Measurements from ENCODE around the gene AUTS2. TPM values are rescaled to one million over a fixed set of nuclear protein-coding genes. Genes with fewer than 3 reads are reported as not detected.

AUTS2 gene
- total and polyA plus RNA-seq, 2 experiments from 2014 or later = 32.0 to 91.0 TPM

GRCh38 chr7:70217571-70217970 is 619.3 kb downstream of the AUTS2 start:
- Mint-ChIP-seq H3K27me3 (ENCODE audit: insufficient read depth, low read depth, poor library complexity) (peaks cover 2% of the 10 kb centered on the region), H3K27ac (no peak overlapping the region), H3K9me3 (no peaks in the 10 kb centered on the region), H3K36me3 (ENCODE audit: low read depth) (no peaks in the 10 kb centered on the region), H3K4me1 (no peaks in the 10 kb centered on the region), H3K4me3 (no peak overlapping the region)
- Histone ChIP-seq H3K36me3 (ENCODE audit: insufficient read depth) (no peaks in the 10 kb centered on the region), H3K79me2 (replicated peaks; ENCODE audit: insufficient read depth) (no peaks in the 10 kb centered on the region), H3K9me2 (ENCODE audit: insufficient read depth) (no peaks in the 10 kb centered on the region), H4K20me1 (replicated peaks; ENCODE audit: insufficient read depth) (no peaks in the 10 kb centered on the region), H3K27ac (ENCODE audit: low read depth) (no peak overlapping the region), H3K27me3 (ENCODE audit: insufficient read depth) (no peaks in the 10 kb centered on the region), H3K4me1 (ENCODE audit: insufficient read depth) (no peaks in the 10 kb centered on the region), H3K4me3 (no peak overlapping the region), H3F3A (replicated peaks; ENCODE audit: low read depth) (no peaks in the 10 kb centered on the region), H3K4me2 (no peak overlapping the region), H2AFZ (no peak overlapping the region)
- ATAC-seq = no peak
- no peak for DNase-seq (ENCODE audit: low spot score)
- TF ChIP-seq POLR2AphosphoS5 (IDR thresholded peaks at IDR 0.05; ENCODE audit: low read depth) (no peak), EZH2 (IDR thresholded peaks at IDR 0.05; ENCODE audit: low read depth, unreplicated experiment) (no peak), EZH2phosphoT487 (IDR thresholded peaks at IDR 0.05; ENCODE audit: unreplicated experiment) (no peak)

DNA sequence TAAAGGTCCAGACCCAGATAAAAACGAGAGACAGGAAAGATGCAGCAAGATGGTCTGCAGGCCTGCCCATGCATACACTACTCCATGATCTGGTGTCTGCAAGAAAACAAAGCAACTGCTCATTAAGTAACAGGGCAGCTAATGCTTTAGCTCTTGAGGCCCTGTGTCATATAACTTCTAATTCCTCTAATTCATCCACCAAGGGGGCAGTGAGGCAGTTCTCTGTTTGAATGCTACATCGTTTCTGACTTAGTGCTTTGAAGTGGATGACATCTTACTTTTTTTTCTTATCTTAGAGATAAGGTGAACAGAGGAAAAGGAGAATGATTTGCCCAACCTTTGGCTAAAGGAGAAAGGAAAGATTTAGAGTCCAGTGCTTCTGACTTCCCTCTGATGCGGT is 619.7 kb downstream of the AUTS2 start:
- Histone ChIP-seq H3K27ac (ENCODE audit: low read depth) (no peak overlapping the region), H3F3A (replicated peaks; ENCODE audit: low read depth) (no peaks in the 10 kb centered on the region), H3K79me2 (replicated peaks; ENCODE audit: insufficient read depth) (no peaks in the 10 kb centered on the region), H3K4me3 (no peak overlapping the region), H2AFZ (no peak overlapping the region), H3K27me3 (ENCODE audit: insufficient read depth) (no peaks in the 10 kb centered on the region), H3K36me3 (ENCODE audit: insufficient read depth) (no peaks in the 10 kb centered on the region), H3K9me2 (ENCODE audit: insufficient read depth) (no peaks in the 10 kb centered on the region), H3K4me2 (no peak overlapping the region), H3K4me1 (ENCODE audit: insufficient read depth) (no peaks in the 10 kb centered on the region), H4K20me1 (replicated peaks; ENCODE audit: insufficient read depth) (no peaks in the 10 kb centered on the region)
- Mint-ChIP-seq H3K27me3 (ENCODE audit: insufficient read depth, low read depth, poor library complexity) (peaks cover 2% of the 10 kb centered on the region), H3K9me3 (no peaks in the 10 kb centered on the region), H3K4me1 (no peaks in the 10 kb centered on the region), H3K27ac (no peak overlapping the region), H3K4me3 (no peak overlapping the region), H3K36me3 (ENCODE audit: low read depth) (no peaks in the 10 kb centered on the region)
- TF ChIP-seq EZH2phosphoT487 (IDR thresholded peaks at IDR 0.05; ENCODE audit: unreplicated experiment) = no peak
- no peak for TF ChIP-seq ZNF114 (CRISPR knock-in tag; IDR thresholded peaks at IDR 0.05)
- TF ChIP-seq, protein P1, sequence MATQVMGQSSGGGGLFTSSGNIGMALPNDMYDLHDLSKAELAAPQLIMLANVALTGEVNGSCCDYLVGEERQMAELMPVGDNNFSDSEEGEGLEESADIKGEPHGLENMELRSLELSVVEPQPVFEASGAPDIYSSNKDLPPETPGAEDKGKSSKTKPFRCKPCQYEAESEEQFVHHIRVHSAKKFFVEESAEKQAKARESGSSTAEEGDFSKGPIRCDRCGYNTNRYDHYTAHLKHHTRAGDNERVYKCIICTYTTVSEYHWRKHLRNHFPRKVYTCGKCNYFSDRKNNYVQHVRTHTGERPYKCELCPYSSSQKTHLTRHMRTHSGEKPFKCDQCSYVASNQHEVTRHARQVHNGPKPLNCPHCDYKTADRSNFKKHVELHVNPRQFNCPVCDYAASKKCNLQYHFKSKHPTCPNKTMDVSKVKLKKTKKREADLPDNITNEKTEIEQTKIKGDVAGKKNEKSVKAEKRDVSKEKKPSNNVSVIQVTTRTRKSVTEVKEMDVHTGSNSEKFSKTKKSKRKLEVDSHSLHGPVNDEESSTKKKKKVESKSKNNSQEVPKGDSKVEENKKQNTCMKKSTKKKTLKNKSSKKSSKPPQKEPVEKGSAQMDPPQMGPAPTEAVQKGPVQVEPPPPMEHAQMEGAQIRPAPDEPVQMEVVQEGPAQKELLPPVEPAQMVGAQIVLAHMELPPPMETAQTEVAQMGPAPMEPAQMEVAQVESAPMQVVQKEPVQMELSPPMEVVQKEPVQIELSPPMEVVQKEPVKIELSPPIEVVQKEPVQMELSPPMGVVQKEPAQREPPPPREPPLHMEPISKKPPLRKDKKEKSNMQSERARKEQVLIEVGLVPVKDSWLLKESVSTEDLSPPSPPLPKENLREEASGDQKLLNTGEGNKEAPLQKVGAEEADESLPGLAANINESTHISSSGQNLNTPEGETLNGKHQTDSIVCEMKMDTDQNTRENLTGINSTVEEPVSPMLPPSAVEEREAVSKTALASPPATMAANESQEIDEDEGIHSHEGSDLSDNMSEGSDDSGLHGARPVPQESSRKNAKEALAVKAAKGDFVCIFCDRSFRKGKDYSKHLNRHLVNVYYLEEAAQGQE (IDR thresholded peaks at IDR 0.05; ENCODE audit: unreplicated experiment) = no peak
- TF ChIP-seq POLR2AphosphoS5 (IDR thresholded peaks at IDR 0.05; ENCODE audit: low read depth) = no peak
- TF ChIP-seq NANOG (IDR thresholded peaks at IDR 0.05; ENCODE audit: borderline replicate concordance) = no peak
- no peak for TF ChIP-seq ZNF331 (CRISPR knock-in tag; IDR thresholded peaks at IDR 0.05; ENCODE audit: low read depth)
- TF ChIP-seq, protein P2, sequence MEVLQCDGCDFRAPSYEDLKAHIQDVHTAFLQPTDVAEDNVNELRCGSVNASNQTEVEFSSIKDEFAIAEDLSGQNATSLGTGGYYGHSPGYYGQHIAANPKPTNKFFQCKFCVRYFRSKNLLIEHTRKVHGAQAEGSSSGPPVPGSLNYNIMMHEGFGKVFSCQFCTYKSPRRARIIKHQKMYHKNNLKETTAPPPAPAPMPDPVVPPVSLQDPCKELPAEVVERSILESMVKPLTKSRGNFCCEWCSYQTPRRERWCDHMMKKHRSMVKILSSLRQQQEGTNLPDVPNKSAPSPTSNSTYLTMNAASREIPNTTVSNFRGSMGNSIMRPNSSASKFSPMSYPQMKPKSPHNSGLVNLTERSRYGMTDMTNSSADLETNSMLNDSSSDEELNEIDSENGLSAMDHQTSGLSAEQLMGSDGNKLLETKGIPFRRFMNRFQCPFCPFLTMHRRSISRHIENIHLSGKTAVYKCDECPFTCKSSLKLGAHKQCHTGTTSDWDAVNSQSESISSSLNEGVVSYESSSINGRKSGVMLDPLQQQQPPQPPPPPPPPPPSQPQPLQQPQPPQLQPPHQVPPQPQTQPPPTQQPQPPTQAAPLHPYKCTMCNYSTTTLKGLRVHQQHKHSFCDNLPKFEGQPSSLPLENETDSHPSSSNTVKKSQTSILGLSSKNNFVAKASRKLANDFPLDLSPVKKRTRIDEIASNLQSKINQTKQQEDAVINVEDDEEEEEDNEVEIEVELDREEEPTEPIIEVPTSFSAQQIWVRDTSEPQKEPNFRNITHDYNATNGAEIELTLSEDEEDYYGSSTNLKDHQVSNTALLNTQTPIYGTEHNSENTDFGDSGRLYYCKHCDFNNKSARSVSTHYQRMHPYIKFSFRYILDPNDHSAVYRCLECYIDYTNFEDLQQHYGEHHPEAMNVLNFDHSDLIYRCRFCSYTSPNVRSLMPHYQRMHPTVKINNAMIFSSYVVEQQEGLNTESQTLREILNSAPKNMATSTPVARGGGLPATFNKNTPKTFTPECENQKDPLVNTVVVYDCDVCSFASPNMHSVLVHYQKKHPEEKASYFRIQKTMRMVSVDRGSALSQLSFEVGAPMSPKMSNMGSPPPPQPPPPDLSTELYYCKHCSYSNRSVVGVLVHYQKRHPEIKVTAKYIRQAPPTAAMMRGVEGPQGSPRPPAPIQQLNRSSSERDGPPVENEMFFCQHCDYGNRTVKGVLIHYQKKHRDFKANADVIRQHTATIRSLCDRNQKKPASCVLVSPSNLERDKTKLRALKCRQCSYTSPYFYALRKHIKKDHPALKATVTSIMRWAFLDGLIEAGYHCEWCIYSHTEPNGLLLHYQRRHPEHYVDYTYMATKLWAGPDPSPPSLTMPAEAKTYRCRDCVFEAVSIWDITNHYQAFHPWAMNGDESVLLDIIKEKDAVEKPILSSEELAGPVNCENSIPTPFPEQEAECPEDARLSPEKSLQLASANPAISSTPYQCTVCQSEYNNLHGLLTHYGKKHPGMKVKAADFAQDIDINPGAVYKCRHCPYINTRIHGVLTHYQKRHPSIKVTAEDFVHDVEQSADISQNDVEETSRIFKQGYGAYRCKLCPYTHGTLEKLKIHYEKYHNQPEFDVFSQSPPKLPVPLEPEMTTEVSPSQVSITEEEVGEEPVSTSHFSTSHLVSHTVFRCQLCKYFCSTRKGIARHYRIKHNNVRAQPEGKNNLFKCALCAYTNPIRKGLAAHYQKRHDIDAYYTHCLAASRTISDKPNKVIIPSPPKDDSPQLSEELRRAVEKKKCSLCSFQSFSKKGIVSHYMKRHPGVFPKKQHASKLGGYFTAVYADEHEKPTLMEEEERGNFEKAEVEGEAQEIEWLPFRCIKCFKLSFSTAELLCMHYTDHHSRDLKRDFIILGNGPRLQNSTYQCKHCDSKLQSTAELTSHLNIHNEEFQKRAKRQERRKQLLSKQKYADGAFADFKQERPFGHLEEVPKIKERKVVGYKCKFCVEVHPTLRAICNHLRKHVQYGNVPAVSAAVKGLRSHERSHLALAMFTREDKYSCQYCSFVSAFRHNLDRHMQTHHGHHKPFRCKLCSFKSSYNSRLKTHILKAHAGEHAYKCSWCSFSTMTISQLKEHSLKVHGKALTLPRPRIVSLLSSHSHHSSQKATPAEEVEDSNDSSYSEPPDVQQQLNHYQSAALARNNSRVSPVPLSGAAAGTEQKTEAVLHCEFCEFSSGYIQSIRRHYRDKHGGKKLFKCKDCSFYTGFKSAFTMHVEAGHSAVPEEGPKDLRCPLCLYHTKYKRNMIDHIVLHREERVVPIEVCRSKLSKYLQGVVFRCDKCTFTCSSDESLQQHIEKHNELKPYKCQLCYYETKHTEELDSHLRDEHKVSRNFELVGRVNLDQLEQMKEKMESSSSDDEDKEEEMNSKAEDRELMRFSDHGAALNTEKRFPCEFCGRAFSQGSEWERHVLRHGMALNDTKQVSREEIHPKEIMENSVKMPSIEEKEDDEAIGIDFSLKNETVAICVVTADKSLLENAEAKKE (CRISPR knock-in tag; IDR thresholded peaks at IDR 0.05) = no peak
- no peak for TF ChIP-seq EZH2 (IDR thresholded peaks at IDR 0.05; ENCODE audit: low read depth, unreplicated experiment)
- no peak for TF ChIP-seq CREB1 (CRISPR knock-in tag; IDR thresholded peaks at IDR 0.05; ENCODE audit: low read depth)
- no peak for DNase-seq (ENCODE audit: low spot score)
- no peak for ATAC-seq

Measured in GM23338 (cell line).